ENCODE results near the gene PLEKHG2.
A peak's percentile ranks its signal among the peaks of the same experiment; 100 is the strongest.

PLEKHG2 gene

GRCh38 chr19:39385629-39386411, 26.6 kb upstream of the PLEKHG2 start:
- DNase-seq (ENCODE audit: low read depth) = no peak

GRCh38 chr19:39386557-39386956, 25.9 kb upstream of the PLEKHG2 start:
- no peak for DNase-seq (ENCODE audit: low read depth)

- no peak for DNase-seq (ENCODE audit: low read depth)
Observed at GRCh38 chr19:39388657-39389056, 23.8 kb upstream of the PLEKHG2 start.

- DNase-seq (ENCODE audit: low read depth) = no peak
Observed at GRCh38 chr19:39389631-39390414, 22.6 kb upstream of the PLEKHG2 start.

GRCh38 chr19:39390451-39390750, 22.1 kb upstream of the PLEKHG2 start:
- peak; percentile 64 for DNase-seq (ENCODE audit: low read depth)

GRCh38 chr19:39390751-39391437, 21.6 kb upstream of the PLEKHG2 start, which contains the start of the genes MED29 and PAF1:
Gene MED29, plus strand, starts transcription at chr19:39391378. Its CDS starts 45 bp downstream, at chr19:39391423.
Gene PAF1, minus strand, starts transcription at chr19:39391106. Its CDS starts 242 bp downstream, at chr19:39390864.
- DNase-seq (ENCODE audit: low read depth) = peak; percentile 90

- DNase-seq (ENCODE audit: low read depth) = peak; percentile 98
Observed at GRCh38 chr19:39397360-39398296, 14.8 kb upstream of the PLEKHG2 start.

GRCh38 chr19:39398297-39398864, 14.1 kb upstream of the PLEKHG2 start:
- no peak for DNase-seq (ENCODE audit: low read depth)

GRCh38 chr19:39399668-39400050, 12.8 kb upstream of the PLEKHG2 start:
- no peak for DNase-seq (ENCODE audit: low read depth)

GRCh38 chr19:39400061-39400460, 12.4 kb upstream of the PLEKHG2 start:
- DNase-seq (ENCODE audit: low read depth) = no peak

GRCh38 chr19:39401070-39401548, 11.4 kb upstream of the PLEKHG2 start:
- no peak for DNase-seq (ENCODE audit: low read depth)

GRCh38 chr19:39401549-39402345, 10.7 kb upstream of the PLEKHG2 start:
- DNase-seq (ENCODE audit: low read depth) = peak; percentile 70

GRCh38 chr19:39402346-39403300, 9.8 kb upstream of the PLEKHG2 start:
- peak; percentile 85 for DNase-seq (ENCODE audit: low read depth)

GRCh38 chr19:39403331-39404312, 8.8 kb upstream of the PLEKHG2 start:
- DNase-seq (ENCODE audit: low read depth) = peak; percentile 96

GRCh38 chr19:39405261-39405957, 7.1 kb upstream of the PLEKHG2 start:
- DNase-seq (ENCODE audit: low read depth) = no peak

GRCh38 chr19:39405958-39406655, 6.4 kb upstream of the PLEKHG2 start:
- DNase-seq (ENCODE audit: low read depth) = peak; percentile 93

All from activated T-cell treated with anti-CD3 and anti-CD28 coated beads for 1 hour (primary cell).